Mesenchymal stem cell (in vitro differentiated cells and primary cell): Measurements from ENCODE around the gene ATP6V0E2.
"Not testable (repeated sequence)": the region's sequence is repeated elsewhere in the genome, so short reads cannot be mapped to it uniquely, and the experiment has no call there.

Experiments
- DNase-seq: peaks from one replicate; pipeline ENCODE4 v3.0.0-alpha.2; 2013
- H2AFZ ChIP-seq: one replicate; pipeline ENCODE4 v1.6.1; 2013; ENCODE audit warnings: low read depth, mild to moderate bottlenecking, control low read depth, inconsistent platforms, low read length, moderate library complexity
- H2AK5ac ChIP-seq: 2 replicates; pipeline ENCODE4 v1.6.1; 2013; ENCODE audit warnings: low read length, moderate library complexity, mild to moderate bottlenecking, inconsistent platforms; ENCODE audit not compliant: severe bottlenecking
- H2BK120ac ChIP-seq: one replicate; pipeline ENCODE4 v1.6.1; 2013; ENCODE audit warnings: low read depth, mild to moderate bottlenecking, inconsistent platforms, low read length, moderate library complexity
- H2BK12ac ChIP-seq, 2 experiments: one replicate each; pipeline ENCODE4 v1.6.1; 2013; ENCODE audit warnings: inconsistent platforms in 2 of 2, low read length in 2 of 2, mild to moderate bottlenecking in 2 of 2, moderate library complexity in 2 of 2, control low read depth in 1 of 2
- H2BK15ac ChIP-seq: one replicate; pipeline ENCODE4 v1.6.1; 2013; ENCODE audit warnings: mild to moderate bottlenecking, low read depth, inconsistent platforms; ENCODE audit not compliant: poor library complexity, severe bottlenecking
- H2BK5ac ChIP-seq: 2 replicates; pipeline ENCODE4 v1.6.1; 2013; ENCODE audit warnings: low read depth, mild to moderate bottlenecking, low read length, control low read depth, inconsistent platforms; ENCODE audit not compliant: poor library complexity, severe bottlenecking
- H3K14ac ChIP-seq, 2 experiments: one replicate each; pipeline ENCODE4 v1.6.1; 2013; ENCODE audit warnings: inconsistent platforms in 2 of 2, low read length in 2 of 2, control low read depth in 1 of 2, mild to moderate bottlenecking in 1 of 2, moderate library complexity in 1 of 2
- H3K18ac ChIP-seq, 2 experiments: one replicate each; pipeline ENCODE4 v1.6.1; 2013; ENCODE audit warnings: inconsistent platforms in 2 of 2, low read length in 2 of 2, control low read depth in 1 of 2, low read depth in 1 of 2, mild to moderate bottlenecking in 1 of 2
- H3K23ac ChIP-seq, 2 experiments: one replicate each; pipeline ENCODE4 v1.6.1; 2013; ENCODE audit warnings: inconsistent platforms in 2 of 2, low read length in 2 of 2, mild to moderate bottlenecking in 2 of 2, moderate library complexity in 2 of 2, control low read depth in 1 of 2
- H3K27ac ChIP-seq: 2 replicates; pipeline ENCODE4 v1.5.1; 2013; ENCODE audit warnings: mild to moderate bottlenecking, moderate library complexity, low read length, control low read depth, inconsistent platforms; ENCODE audit not compliant: poor library complexity, severe bottlenecking
- H3K27me3 ChIP-seq, 2 experiments: 2 replicates each; pipeline versions ENCODE4 v1.6.1 to v1.7.0; 2013; ENCODE audit warnings: low read length in 2 of 2, mild to moderate bottlenecking in 2 of 2, moderate library complexity in 2 of 2, control low read depth in 1 of 2, inconsistent platforms in 1 of 2; ENCODE audit not compliant: control insufficient read depth in 1 of 2, insufficient read depth in 1 of 2
- H3K36me3 ChIP-seq, 2 experiments: 2 replicates each; pipeline versions ENCODE4 v1.6.1 to v1.7.0; 2013; ENCODE audit warnings: low read length in 2 of 2, control low read depth in 1 of 2, inconsistent platforms in 1 of 2, low read depth in 1 of 2, mild to moderate bottlenecking in 1 of 2; ENCODE audit not compliant: insufficient read depth in 2 of 2, control insufficient read depth in 1 of 2
- H3K4ac ChIP-seq, 2 experiments: one replicate each; pipeline ENCODE4 v1.6.1; 2013; ENCODE audit warnings: inconsistent platforms in 2 of 2, low read length in 2 of 2, mild to moderate bottlenecking in 2 of 2, moderate library complexity in 2 of 2, control low read depth in 1 of 2, low read depth in 1 of 2
- H3K4me1 ChIP-seq: 2 replicates; pipeline ENCODE4 v1.6.1; 2013; ENCODE audit warnings: low read depth, low read length, control low read depth; ENCODE audit not compliant: control insufficient read depth, insufficient read depth
- H3K4me2 ChIP-seq: 2 replicates; pipeline ENCODE4 v1.6.1; 2013; ENCODE audit warnings: low read length, mild to moderate bottlenecking, inconsistent platforms; ENCODE audit not compliant: poor library complexity, severe bottlenecking
- H3K4me3 ChIP-seq, 2 experiments: 2 replicates each; pipeline versions ENCODE4 v1.5.1 to v1.7.0; 2013; ENCODE audit warnings: low read length in 2 of 2, mild to moderate bottlenecking in 2 of 2, control low read depth in 1 of 2, low read depth in 1 of 2; ENCODE audit not compliant: insufficient read depth in 1 of 2
- H3K79me1 ChIP-seq: replicated peaks from 2 replicates; pipeline ENCODE4 v1.6.1; 2013; ENCODE audit warnings: mild to moderate bottlenecking, control low read depth, low read length, inconsistent platforms; ENCODE audit not compliant: poor library complexity, severe bottlenecking
- H3K9ac ChIP-seq: 2 replicates; pipeline ENCODE4 v1.7.0; 2013; ENCODE audit warnings: mild to moderate bottlenecking, low read length, moderate library complexity
- H3K9me3 ChIP-seq: 2 replicates; pipeline ENCODE4 v1.7.0; 2013; ENCODE audit warnings: mild to moderate bottlenecking, low read length; ENCODE audit not compliant: control insufficient read depth
- H4K8ac ChIP-seq: one replicate; pipeline ENCODE4 v1.6.1; 2013; ENCODE audit warnings: inconsistent platforms, mild to moderate bottlenecking, low read length, moderate library complexity
- H4K91ac ChIP-seq: one replicate; pipeline ENCODE4 v1.6.1; 2013; ENCODE audit warnings: mild to moderate bottlenecking, low read length, inconsistent platforms
- WGBS: methylation state at CpG from one replicate; pipeline ENCODE4 v1.1.7; 2013; ENCODE audit warnings: mixed read lengths; 5-methylcytosine and 5-hydroxymethylcytosine counted together

Gene ATP6V0E2

DNA sequence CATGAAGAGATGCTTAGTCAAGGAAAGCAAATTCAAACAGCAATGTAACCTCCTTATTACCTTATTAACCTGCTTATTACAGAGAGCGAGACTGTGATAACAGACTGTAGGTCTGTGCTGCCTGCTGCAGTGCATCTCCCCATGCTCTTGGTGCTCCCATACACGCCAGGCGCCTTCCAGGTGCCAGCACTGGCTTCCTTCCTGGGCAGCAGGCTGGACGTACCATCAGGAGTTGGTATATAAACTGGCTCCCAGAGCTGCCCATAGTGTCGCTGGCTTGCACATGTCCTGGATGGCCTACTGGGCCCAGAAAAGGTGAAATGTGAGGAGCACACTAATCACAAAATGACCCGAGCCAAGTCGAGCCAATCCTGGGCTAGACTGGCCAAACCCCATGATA, 13.5 kb downstream of the ATP6V0E2 start:
- 91% methylated on average over 7 of the region's 7 CpGs for WGBS
- Histone ChIP-seq H2AFZ (no peak overlapping the region), H3K4me1 (peaks cover 30% of the 10 kb centered on the region)

DNA sequence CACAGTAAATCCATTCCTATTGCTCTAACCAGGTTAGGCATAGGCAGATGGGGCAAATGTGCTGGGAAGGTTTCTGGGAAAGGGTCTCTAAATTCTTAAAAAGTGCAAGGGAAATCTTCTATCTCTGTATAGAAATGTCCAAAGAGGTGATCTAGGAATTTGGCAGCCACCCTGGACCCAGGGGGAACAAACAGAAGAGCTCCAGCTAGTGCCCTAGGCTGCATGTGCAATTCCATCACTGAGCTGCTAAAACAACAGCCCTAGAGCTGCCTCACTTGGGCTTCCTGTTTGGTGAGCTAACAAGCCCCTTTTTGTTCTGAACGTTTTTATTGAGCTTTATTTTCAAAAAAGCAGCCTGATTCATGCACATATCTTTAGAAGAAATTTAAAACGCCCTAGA, 16.9 kb downstream of the ATP6V0E2 start:
- H2AFZ ChIP-seq, DNase-seq, H3K4me2 ChIP-seq, H3K14ac ChIP-seq, H2BK120ac ChIP-seq, H3K4me1 ChIP-seq, H3K4me3 ChIP-seq, H3K9me3 ChIP-seq, H3K27ac ChIP-seq, H3K27me3 ChIP-seq, H2AK5ac ChIP-seq, H2BK5ac ChIP-seq, H4K8ac ChIP-seq, H3K23ac ChIP-seq, H2BK12ac ChIP-seq, H2BK15ac ChIP-seq, H3K36me3 ChIP-seq, H3K4ac ChIP-seq, H4K91ac ChIP-seq, H3K79me1 ChIP-seq, H3K18ac ChIP-seq, H3K9ac ChIP-seq: not testable (repeated sequence)
- WGBS: no CpG with 5 or more reads among the region's 2 CpGs

More for the DNA sequence above, 13.5 kb downstream of the ATP6V0E2 start:
- DNase-seq: no peak
- H3K14ac ChIP-seq: no peak overlapping the region
- no peak overlapping the region for H2BK120ac ChIP-seq
- H4K91ac ChIP-seq: no peak overlapping the region
- no peaks in the 10 kb centered on the region for H3K9me3 ChIP-seq
- H3K4me3 ChIP-seq: no peak overlapping the region
- no peak overlapping the region for H2BK12ac ChIP-seq
- H2AK5ac ChIP-seq: peak overlapping the region; percentile 28
- no peak overlapping the region for H2BK15ac ChIP-seq
- no peaks in the 10 kb centered on the region for H3K27me3 ChIP-seq
- no peak overlapping the region for H4K8ac ChIP-seq
- no peak overlapping the region for H3K4me2 ChIP-seq
- no peak overlapping the region for H3K9ac ChIP-seq
- peak overlapping the region; percentile 36 for H3K27ac ChIP-seq
- no peaks in the 10 kb centered on the region for H3K79me1 ChIP-seq
- no peak overlapping the region for H2BK5ac ChIP-seq
- H3K4ac ChIP-seq: no peak overlapping the region
- H3K18ac ChIP-seq: no peak overlapping the region
- no peaks in the 10 kb centered on the region for H3K36me3 ChIP-seq
- no peak overlapping the region for H3K23ac ChIP-seq

- not testable (repeated sequence) for H2BK120ac ChIP-seq, H3K4me2 ChIP-seq, H3K27ac ChIP-seq, H2BK5ac ChIP-seq, H3K79me1 ChIP-seq, H2AK5ac ChIP-seq, H4K8ac ChIP-seq, H4K91ac ChIP-seq, H3K9me3 ChIP-seq, H2BK15ac ChIP-seq, H2BK12ac ChIP-seq, H3K18ac ChIP-seq, H3K4ac ChIP-seq, H3K9ac ChIP-seq, H3K23ac ChIP-seq, H2AFZ ChIP-seq, H3K4me3 ChIP-seq, H3K36me3 ChIP-seq, DNase-seq, H3K14ac ChIP-seq, H3K27me3 ChIP-seq, H3K4me1 ChIP-seq
- WGBS: 70% methylated on average over 3 of the region's 8 CpGs
These were observed 21.2 kb downstream of the ATP6V0E2 start for GRCh38 chr7:149894957-149895356.

DNA sequence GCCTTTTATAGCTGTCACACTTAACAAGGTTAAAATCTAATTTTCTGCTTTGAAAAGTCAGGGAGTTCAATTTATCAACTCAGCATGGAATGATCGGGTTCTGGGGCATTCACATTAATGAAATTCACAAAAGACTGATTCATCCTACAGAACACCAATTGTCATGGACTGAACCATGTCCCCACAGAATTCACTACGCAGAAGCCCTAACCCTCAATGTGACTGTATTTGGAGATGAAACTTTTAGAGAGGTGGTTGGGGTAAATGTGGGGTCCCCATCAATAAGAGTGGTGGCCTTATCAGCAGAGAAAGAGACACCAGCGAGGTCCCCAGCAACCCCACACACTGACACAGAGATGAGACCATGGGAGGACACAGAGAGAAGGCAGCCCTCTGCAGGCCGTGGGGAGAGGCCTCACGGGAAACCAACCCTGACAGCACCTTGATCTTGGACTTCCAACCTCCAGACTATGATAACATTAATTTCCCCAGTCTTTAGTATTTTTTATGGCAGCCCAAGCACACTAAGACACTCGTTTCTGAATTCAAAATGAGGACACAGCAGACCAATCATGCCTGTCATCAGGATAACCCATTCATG, 34.1 kb downstream of the ATP6V0E2 start:
- DNase-seq, H3K79me1 ChIP-seq, H3K4me3 ChIP-seq, H3K18ac ChIP-seq, H3K4me1 ChIP-seq, H4K8ac ChIP-seq, H3K23ac ChIP-seq, H2BK12ac ChIP-seq, H3K27me3 ChIP-seq, H3K14ac ChIP-seq, H4K91ac ChIP-seq, H2BK120ac ChIP-seq, H2BK5ac ChIP-seq, H3K27ac ChIP-seq, H3K36me3 ChIP-seq, H3K4ac ChIP-seq, H2BK15ac ChIP-seq, H3K9ac ChIP-seq, H3K9me3 ChIP-seq, H2AK5ac ChIP-seq, H3K4me2 ChIP-seq, H2AFZ ChIP-seq: not testable (repeated sequence)
- WGBS: 41% methylated on average over 3 of the region's 6 CpGs
